HEK293T (cell line): ENCODE results near the gene GBE1.

Experiments
- ARNT ChIP-seq: fragments of 450-650 bp; IDR thresholded peaks from 2 replicates; pipeline ENCODE4 v1.6.1; 2017; ENCODE audit warnings: mild to moderate bottlenecking
- BHLHE40 ChIP-seq: fragments of 450-650 bp; IDR thresholded peaks from 2 replicates; pipeline ENCODE4 v1.6.1; 2016; ENCODE audit warnings: mild to moderate bottlenecking, moderate library complexity, borderline replicate concordance
- CTBP1 ChIP-seq: fragments of 450-650 bp; IDR thresholded peaks from 2 replicates; pipeline ENCODE4 v1.6.1; 2016; ENCODE audit warnings: borderline replicate concordance
- ELF4 ChIP-seq: fragments of 450-650 bp; IDR thresholded peaks from 2 replicates; pipeline ENCODE4 v1.6.1; 2017; ENCODE audit warnings: antibody characterized with exemption
- FOXA1 ChIP-seq: fragments of 450-650 bp; IDR thresholded peaks from 2 replicates; pipeline ENCODE4 v1.6.1; 2016; ENCODE audit warnings: mild to moderate bottlenecking
- FOXK2 ChIP-seq: fragments of 450-650 bp; IDR thresholded peaks from 2 replicates; pipeline ENCODE4 v1.6.1; 2016; ENCODE audit warnings: mild to moderate bottlenecking
- FOXM1 ChIP-seq: fragments of 450-650 bp; IDR thresholded peaks from 2 replicates; pipeline ENCODE4 v1.6.1; 2017; ENCODE audit warnings: mild to moderate bottlenecking, borderline replicate concordance
- HDGF ChIP-seq: fragments of 450-650 bp; IDR thresholded peaks from 2 replicates; pipeline ENCODE4 v1.6.1; 2017; ENCODE audit warnings: antibody characterized with exemption, borderline replicate concordance
- L3MBTL2 ChIP-seq: fragments of 450-650 bp; conservative IDR thresholded peaks from 2 replicates; pipeline ENCODE4 v1.6.1; 2016; ENCODE audit warnings: mild to moderate bottlenecking
- LEF1 ChIP-seq: fragments of 450-650 bp; IDR thresholded peaks from 2 replicates; pipeline ENCODE4 v1.6.1; 2017; ENCODE audit warnings: mild to moderate bottlenecking, borderline replicate concordance
- SP1 ChIP-seq: fragments of 450-650 bp; IDR thresholded peaks from 2 replicates; pipeline ENCODE4 v1.6.1; 2017
- SUZ12 ChIP-seq: fragments of 450-650 bp; IDR thresholded peaks from 2 replicates; pipeline ENCODE4 v1.6.1; 2016; ENCODE audit warnings: mild to moderate bottlenecking
- TARDBP ChIP-seq: fragments of 450-650 bp; IDR thresholded peaks from 2 replicates; pipeline ENCODE4 v1.6.1; 2016

DNA sequence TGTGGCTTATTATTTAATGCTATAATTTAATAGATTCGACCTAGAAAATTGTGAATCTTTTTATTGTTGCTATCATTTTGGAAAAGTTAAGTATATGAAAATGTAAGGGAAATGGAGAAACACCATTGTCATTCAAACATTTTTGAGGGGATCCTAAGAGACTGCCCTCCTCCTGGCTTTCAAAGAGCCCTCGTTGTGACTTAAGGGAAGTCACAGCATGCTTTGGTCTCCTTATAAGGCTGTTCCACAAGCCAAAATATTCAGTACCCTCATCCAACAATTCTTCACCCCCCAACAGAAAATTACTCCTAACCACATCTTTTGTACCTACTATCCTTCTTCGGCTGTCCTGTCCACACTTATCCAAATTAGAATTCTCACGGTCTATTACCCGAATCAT, 140.2 kb downstream of the GBE1 start:
- no peak for TF ChIP-seq HDGF
- no peak for TF ChIP-seq FOXA1
- no peak for TF ChIP-seq ELF4
- no peak for TF ChIP-seq FOXK2
- TF ChIP-seq SP1, result no peak
- no peak for TF ChIP-seq LEF1
- no peak for TF ChIP-seq SUZ12
- no peak for TF ChIP-seq ARNT
- TF ChIP-seq FOXM1, result no peak
- TF ChIP-seq CTBP1, result no peak
- TF ChIP-seq TARDBP, result no peak
- TF ChIP-seq L3MBTL2, result no peak
- no peak for TF ChIP-seq BHLHE40
